Activated T-cell treated with anti-CD3 and anti-CD28 coated beads for 1 hour (primary cell): ENCODE results near the gene SC5D.
A peak's percentile ranks its signal among the peaks of the same experiment; 100 is the strongest.

Source experiments
- DNase-seq: peaks from one replicate; pipeline ENCODE4 v3.0.0-alpha.2; 2020; ENCODE audit warnings: low read depth

The SC5D gene

GRCh38 chr11:121292495-121293287, at the start of gene SC5D:
Gene SC5D, plus strand, starts transcription at chr11:121292771. Its CDS starts 10,605 bp downstream, at chr11:121303376.
- DNase-seq = peak; percentile 89

DNA sequence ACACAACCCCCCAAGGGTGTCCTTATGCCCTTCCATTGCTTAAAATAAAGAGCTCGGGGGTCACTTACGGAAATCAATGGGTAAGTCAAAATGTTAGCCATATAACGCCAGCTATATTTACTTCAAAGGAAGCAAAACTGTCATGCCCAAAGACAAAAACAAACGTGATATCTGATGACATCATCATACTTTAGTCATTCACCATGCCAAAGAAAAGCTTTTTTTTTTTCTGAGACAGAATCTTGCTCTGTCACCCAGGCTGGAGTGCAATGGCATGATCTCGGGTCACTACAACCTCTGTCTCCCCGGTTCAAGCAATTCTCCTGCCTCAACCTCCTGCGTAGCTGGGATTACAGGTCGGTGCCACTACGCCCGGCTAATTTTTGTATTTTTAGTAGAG, 47.7 kb upstream of the SC5D start:
- no peak for DNase-seq

DNA sequence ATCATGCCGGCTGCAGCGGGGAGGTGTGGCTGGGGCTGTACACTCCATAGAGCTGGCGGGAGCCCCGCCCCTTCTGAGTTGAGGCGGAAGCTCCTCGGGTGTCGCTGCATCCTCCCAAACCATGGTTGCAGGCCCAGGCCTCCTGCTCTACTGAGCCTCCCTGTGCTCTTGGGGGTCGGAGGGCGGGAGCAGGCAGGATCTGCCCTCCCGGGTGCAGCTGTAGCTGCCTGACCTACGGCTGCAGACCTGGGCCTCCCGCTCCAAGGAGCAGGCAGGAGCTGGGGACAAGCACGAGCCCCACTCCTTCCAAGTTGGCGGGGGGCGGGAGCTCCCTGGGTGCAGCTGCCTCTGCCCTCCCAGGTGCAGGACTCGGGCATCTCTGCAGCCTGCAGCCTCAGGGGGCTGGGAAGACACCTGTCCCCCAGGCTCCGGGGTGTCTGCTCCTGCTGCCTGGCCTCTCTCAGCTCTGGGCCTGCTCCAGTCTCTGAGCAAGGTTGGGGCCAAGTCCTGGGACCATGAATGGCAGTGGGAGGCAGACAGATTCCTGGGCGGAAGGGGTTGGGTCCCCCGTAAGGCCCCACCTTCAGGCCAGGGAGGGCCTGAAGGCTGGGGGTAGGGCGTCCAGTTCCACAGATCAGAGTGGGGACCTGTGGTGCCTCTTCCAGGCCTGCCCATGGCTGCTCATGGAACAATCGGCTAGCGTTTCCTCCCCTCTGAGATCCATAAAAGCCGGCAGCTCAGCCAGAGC, 46.4 kb upstream of the SC5D start:
- DNase-seq = no peak

DNA sequence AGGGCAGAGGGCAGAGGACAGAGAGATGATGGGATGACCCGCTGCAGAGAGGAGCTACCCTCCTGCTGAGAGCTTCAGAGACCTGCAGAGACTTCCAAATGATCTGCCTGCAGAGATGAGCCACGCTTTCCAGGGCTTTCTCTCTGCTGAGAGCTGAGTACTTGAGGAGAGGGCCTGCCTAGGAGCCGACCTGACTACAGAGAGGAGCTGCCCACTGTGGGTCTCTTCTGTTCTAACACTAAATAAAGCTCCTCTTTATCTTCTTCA, 45.9 kb upstream of the SC5D start:
- no peak for DNase-seq

DNA sequence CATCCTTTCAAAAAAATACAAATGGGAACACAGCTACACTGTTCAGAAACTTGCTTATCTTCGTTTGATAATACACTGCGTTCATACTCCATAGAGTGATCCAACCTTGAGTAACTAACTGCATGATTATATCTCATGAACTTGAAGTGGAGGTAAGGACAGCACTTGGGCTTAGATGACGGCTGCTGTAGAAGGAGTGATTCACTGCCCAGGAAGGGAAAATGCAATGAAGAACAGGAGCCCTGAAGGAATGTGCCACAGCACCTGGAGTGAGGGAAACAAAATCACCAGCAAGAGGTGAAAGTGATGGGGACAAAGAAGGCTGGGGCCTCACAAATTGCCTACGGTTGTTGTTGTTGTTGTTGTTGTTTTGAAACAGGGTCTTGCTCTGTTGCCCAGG, 44.1 kb upstream of the SC5D start:
- DNase-seq = no peak

DNA sequence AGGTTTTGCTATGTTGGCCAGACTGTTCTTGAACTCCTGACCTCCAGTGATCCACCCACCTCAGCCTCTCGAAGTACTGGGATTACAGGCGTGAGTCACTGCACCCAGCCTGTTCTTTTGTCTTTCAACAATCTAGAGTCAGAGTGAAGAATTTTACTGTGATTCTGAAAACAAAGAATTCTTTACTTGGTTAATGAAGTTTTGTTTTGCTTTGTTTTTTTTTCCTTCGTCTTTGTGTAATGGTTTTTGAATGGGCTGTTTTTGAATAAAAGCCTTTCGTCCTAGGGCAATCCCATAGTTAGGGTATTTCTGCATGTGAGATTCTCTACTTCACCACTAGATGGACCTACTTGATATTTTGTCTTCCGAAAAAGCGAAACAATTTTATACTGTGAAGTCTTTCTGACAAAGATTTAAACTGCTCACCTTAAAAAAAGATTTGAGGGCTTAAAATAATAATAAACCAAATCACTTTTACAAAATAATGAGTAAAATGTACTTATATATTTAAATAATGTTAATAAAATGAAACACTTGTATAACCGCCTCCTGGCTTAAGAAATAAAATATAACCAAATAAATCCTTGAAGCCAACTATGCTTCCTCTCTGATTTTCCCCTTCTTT, 43.4 kb upstream of the SC5D start:
- DNase-seq = no peak

DNA sequence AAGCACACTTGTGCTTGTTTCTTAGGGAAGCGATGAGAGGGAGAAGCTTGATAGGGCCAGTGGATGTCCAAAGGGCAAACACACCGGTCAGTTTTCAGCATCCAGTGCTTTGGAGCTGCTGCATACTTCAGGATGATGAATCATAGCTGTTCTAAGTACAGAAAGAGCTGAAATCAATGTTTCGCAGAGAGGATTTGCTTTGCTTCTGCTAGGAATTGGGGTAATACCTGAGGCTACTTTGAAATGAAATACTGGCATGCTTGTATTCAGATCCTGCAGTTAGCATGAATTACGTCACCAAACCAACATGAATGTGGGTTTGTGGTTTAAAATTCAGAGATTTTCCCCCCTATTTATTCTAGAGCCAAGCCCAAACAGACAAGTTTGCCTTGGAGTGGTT, 41.7 kb upstream of the SC5D start:
- no peak for DNase-seq

- DNase-seq = no peak
Measured at GRCh38 chr11:121253951-121254350, 38.6 kb upstream of the SC5D start.

DNA sequence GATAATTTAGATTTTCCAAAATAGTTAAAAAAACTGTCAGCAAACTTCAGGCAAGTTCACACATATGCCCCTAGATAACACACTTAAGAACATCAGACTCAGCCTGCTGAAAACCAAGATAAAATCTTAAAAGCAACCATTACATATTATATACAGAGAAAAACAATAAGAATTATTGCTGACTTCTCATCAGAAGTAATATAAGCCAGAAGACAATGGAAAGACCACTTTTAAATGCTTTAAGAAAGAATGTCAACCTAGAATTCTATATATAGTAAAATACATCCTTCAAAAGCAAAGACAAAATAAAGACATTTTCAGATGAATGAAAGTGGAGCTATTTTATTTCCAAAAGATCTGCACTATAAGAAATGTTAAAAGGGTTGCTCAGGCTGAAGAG, 37.8 kb upstream of the SC5D start:
- DNase-seq = no peak

DNA sequence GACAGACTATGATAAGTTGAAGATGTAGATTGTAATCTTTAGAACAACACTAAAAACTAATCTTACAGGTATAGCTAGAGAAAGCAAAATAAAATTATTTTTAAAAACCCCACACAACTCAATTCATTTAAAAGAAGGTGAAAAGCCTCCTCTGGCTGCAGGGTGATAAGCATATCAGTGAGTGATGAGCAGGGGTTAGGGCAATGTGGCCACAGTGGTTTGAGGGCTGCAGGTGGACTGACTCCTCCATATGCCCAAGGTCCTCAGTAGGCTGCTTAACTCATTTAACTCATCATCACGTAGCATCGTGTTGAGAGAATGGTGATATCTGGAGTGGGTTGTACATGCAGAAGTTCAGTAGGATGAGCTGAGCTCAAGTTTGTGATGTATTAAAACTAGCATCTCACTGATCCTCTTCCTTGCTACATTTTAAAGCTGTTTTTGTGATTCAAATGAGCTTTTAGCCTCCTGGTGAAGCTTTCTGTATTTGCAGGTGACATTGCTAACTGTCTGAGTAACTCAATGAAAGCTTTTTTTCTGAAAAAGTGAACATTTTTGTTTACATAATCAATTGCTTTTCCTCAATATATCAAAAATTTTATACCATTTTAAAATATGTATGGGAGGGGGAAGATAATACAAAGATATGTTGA, 37.0 kb upstream of the SC5D start:
- no peak for DNase-seq

DNA sequence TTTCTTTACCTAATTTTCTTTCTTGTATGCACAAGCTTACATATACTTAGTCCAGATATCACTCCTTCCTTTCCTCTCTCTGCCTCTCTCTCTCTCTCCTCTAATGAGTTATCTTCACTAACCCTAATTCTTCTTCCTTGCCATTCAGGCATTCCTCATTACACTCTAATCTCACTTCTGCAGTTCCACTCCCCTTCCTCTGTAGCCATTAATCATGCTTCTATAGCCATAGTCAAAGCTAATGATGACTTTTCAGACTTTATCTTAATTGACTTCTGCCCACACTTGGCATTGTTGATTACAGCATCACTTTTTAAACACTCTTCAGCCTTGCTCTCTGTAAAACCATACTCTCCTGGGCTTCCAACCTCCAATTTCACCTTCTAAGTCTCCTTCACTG, 35.3 kb upstream of the SC5D start:
- no peak for DNase-seq

- no peak for DNase-seq
Measured at GRCh38 chr11:121257976-121258375, 34.6 kb upstream of the SC5D start.

GRCh38 chr11:121265586-121265985, 27.0 kb upstream of the SC5D start:
- no peak for DNase-seq

DNA sequence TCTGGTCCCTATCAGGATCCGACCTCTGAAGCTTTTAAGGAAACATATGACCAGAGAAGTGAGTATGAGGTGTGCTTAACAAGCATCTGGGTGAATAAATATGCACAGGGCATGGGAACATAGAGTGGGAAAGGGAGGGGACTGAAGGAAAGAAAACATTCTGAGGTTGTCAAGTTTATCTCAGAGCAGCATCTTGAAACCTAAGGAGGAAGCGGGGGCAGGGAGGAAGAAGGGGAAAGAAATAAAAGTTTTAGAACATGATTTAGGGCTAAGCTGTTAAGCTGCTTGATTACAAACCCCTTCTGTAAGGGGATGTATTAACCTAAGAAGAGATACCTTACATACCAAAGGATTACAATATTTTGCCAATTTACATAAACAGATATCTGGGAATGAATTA, 24.0 kb upstream of the SC5D start:
- no peak for DNase-seq

GRCh38 chr11:121270001-121270678, 22.4 kb upstream of the SC5D start:
- no peak for DNase-seq

DNA sequence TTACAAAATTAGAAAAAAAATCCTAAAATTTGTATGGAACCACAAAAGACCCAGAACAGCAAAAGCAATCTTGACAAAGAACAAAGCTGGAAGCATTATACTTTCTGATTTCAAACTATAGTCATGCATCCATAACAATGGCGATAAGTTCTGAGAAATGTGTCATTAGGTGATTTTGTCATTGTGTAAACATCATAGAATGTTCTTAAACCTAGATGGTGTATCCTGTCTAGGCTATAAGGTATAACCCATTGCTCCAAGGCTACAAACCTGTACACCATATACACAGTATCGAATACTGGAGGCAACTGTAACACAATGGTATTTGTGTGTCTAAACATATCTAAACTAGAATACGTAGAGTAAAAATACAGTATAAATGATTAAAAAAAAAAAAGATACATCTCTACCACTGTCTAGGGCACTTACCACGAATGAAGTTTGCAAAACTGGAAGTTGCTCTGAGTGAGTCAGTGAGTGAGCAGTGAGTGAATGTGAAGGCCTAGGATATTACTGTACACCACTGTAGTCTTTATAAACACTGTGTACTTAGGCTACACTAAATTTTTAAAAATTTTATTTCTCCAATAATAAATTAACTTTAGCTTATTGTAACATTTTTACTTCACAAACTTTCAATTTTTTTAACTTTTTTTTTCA, 18.1 kb upstream of the SC5D start:
- no peak for DNase-seq

DNA sequence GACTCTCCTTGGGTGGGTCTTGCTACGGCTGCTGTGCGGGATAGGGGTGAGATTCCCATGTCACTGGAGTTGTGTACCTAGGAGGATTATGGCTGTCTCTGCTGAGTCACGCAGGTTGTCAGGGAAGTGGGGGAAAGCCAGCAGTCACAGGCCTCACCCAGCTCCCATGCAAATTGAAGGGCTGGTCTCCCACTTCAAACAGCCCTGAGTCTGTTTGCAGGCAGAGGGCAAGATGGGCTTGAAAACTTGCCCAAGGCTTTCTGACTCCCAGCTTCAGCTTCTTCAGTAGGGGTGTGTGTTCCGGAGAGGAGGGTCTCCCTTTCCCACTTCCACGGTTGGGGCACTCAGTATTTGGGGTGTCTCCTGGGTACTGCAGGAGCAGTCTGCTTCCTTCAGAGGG, 10.9 kb upstream of the SC5D start:
- DNase-seq = no peak

DNA sequence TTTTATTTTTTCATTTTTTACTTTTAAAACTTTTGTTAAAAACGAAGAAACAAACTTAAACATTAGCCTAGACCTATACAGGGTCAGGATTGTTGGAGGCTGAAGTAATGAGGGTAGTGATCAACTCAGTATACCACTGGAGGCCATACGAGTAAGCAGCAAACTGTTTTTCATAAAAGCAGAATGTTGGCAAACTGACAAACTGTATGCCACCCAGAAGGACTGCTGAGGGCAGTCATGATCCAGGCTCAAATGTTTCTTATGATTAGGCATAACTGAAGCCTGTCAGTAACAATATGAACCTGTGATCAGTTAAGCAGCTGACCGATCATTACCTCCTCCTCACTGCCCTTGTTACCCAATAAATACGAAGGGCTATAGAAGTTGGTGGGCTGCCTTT, 10.2 kb upstream of the SC5D start:
- DNase-seq = no peak

DNA sequence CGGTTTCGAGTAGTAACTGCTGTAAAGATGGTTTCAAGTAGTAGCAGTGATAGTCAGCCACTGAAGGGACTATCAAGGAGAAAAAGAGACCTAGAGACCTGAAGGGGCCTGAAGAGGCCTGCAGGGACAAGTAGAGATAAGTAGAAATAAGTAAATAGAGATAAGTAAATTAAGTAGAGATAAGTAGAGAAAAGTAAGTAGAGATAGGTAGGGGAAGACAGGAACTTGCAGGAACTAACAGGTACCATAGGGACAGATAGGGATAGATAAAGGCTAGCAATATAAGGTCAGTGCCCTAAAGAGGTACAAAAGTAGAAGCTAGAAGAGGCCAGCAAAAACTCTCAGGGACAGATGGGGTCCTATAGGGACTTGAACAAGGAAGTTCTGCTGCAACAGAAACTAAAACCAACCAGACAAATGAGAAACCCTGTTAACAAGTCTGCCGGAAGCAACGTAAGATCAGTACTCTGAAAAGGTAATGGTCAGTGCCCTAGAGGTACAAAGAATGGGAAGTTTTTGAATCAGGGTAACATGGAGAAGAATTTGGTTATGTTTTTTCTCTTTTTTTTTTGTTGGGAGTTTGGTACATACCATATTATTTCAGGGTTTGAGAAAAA, 9.6 kb upstream of the SC5D start:
- DNase-seq = no peak

DNA sequence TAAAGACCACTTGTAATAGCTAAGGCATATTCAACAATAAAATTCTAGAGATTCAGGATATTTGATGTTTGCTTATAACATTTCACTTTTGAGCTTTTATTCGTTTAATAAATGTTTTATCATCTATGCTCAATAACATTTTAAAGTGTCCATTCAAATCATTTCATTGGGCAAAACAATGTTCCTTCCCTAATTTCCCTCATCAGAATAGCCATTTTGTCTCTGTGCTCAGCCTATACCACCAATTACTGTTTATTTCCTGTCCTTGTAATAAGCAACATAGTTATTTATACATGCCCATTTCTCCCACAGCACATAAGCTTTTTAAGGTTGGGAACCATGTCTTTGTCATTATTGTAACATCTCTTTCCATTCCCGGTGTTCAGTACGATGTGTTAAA, 1.3 kb upstream of the SC5D start:
- DNase-seq = no peak

DNA sequence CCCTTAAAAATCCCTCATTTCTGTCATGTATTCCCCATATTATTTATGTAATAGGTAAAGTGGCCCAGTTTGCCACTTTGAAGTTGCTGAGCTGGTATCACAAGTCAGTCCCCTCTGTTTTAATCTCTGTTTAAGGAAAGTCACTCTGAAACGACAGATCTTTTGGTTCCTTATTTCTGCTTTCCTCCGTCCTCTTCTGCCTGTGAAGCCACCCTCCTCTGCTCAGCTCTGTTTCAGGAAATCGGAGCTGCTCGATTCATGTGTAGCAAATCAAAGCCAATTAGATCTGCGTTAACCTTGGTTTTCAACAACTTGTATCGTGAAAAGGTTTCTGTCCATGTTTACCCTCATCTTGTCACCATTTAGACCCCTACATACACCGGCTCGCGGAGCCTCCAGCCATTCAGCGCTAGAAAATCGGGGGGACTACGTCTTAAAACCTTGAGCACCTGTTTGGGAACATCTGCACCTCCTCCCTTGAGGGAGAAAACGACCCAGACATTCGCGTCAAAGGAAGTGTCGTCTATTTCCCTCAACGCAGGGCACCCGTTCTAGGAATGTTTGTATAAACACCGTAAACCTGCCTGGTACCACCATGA, 576 bp upstream of the SC5D start:
- DNase-seq = no peak
